SIG-M5 treated with dmso at 0.1 percent for 504 hours (cell line): ENCODE results near the gene MPLKIP.
A peak's percentile ranks its signal among the peaks of the same experiment; 100 is the strongest.
"Not testable (repeated sequence)": the region's sequence is repeated elsewhere in the genome, so short reads cannot be mapped to it uniquely, and the experiment has no call there.

Source experiments
- DNase-seq: peaks from one replicate; lab custom pipeline; 2025; ENCODE audit not compliant: unreplicated experiment; lab: John Stamatoyannopoulos, UW

MPLKIP gene

DNA sequence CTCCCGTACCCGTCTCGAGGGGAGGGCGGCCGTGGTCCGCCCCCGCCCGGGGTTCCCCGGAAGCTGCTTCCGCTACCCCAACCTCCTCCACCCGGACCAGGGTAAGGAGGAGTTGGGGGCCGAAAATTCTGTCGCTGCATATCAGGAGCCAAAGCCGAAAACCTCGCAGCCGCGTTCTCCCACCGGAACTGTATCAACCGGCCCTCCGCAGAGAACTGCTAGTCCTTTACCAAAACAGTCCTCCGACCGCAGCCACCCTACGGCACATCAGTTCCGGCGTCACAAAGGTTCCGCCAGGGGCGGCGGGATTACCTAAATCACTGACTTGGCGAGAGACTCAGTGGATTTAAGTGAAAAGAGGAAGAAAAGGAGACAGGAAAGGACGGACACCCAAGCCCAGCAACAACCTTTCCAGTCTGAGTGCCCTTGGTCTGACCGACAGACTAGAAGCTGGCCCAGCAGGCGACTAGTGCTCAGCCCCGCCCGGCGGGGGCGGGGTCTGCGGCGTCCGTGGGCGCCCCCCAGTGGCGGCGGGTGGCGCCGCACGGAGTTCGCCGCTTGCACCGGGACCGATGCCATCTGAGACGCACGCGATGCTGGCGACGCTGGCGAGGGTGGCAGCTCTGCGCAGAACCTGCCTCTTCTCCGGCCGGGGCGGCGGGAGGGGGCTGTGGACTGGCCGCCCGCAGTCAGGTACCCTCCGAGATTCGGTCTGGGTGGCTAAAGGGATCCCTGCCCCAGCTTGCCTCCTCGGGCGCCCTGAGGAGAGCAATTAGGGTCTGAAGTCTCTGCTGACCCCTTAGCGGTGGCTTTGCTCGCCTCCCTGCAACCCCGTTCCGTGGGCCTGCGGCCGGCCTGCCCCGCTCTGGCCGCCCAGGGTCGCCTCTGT lies at the start of gene MPLKIP, which contains the start of gene SUGCT:
Gene MPLKIP, minus strand, starts transcription at position 195 of the 889 bp plus-strand sequence. Its CDS starts 55 bp downstream, at position 140.
Gene SUGCT, plus strand, starts transcription at position 578 of the 889 bp plus-strand sequence.
- peak; percentile 88 for DNase-seq

DNA sequence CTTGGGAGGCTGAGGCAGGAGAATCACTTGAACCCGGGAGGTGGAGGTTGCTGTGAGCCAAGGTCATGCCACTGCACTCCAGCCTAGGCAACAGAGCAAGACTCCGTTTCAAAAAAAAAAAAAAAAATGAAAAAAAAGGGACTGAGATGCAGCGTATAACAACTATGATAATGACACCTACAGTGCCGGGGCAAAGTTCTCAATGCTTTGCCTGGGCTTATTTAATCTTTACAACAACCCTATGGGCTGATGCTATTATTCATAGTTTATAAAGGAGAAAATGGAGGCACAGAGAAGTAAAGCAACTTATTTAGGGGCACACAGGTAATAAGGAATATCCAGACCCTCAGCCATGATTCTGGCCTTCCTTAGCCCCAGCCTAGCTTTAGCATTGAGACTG lies 48.0 kb upstream of the MPLKIP start:
- no peak for DNase-seq

DNA sequence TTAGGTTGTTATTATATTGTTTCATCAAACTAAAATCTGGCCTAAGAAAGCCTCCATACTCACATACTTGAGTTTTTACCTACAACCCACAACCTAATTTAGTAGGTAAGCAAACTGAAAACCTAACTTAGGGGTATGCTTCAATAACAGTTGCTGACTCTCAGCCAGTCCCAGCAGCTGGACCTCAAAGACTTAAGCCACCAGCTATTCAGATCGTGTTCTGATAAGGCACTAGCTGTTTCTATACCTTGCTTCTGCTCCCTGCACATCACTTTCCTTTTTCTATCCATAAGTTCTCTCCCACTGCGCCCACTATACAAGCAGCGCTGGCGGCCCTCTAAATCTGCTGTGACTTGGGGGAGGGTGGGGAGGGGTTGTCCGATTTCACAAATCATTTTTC lies 42.6 kb upstream of the MPLKIP start:
- no peak for DNase-seq

DNA sequence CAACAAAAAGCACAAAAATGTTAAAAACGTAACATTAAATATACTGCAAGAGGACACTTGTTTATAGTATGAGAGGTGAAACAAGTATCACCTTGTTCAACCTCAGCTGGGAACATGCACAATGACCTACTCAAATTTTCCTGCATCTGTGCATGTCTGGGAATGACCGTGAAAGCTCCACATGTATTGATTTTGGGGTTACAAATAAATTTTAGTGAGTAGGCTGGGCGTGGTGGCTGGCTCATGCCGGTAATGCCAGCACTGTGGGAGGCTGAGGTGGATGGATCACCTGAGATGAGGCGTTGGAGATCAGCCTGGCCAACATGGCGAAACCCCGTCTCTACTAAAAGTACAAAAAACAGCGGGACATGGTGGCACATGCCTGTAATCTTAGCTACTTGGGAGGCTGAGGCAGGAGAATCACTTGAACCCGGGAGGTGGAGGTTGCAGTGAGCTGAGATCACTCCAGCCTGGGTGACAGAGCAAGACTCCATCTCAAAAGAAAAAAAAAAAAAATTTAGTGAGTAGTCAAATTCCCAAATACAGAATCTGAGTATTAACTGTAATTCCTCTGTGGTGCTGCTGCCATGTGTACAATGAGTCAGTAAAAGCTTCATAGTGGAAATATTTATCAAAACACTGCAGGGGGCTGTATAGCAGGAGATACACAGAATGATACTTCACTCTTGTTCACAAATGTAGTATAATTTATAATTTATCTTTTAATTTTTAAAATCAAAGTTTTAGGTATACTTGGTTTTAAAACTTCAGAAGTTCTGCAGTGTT lies 41.5 kb upstream of the MPLKIP start:
- no peak for DNase-seq

DNA sequence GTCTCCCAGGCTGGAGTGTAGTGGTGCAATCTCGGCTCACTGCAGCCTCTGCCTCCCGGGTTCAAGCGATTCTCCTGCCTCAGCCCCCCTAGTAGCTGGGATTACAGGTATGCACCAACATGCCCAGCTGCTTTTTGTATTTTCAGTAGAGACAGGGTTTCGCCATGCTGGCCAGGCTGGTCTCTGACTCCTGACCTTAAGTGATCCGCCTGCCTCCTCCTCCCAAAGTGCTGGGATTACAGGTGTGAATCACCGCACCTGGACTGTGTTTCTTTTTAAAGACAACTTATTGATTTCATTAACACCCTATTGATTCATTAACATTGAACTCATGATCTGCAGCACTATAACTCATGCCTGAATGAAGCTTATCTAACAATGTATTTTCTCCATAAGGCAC lies 40.8 kb upstream of the MPLKIP start:
- DNase-seq, result not testable (repeated sequence)

DNA sequence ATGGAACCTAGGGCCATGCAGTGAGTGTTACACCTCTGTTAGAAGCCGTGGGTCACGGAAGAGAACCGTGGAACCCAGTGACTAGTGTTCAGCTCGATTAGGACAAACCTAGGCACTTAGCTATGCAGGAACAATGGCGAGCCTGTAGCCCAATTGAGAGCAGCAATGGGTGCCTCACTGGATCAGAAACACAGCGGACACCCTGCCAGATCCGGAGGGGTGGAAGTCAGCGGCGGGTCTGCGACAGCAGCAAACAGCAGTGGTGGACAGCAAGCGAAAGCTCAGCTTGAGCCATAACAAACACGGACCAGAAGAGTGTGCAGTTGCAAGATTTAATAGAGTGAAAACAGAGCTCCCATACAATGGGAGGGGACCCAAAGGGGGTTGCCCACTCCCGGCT lies 38.7 kb upstream of the MPLKIP start:
- DNase-seq, result not testable (repeated sequence)

DNA sequence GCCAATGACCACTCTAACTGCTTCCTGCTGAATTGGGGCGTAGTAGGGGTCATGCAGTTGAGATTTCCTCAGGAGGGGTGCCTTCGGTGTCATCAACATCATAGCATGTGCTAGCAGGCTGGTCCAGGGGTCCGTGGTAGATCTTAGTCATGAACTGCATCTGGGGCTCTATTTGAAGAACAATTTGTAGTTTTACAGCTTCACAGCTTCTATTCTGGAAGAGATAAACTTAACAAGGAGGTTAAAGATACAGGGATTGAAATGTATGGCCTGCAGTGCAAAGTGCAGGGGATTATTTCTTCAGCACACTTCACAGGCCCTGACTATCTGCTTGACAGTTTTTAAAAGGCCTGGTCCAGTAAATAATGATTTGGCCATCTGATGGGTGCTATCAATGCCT lies 33.8 kb upstream of the MPLKIP start:
- DNase-seq, result not testable (repeated sequence)

DNA sequence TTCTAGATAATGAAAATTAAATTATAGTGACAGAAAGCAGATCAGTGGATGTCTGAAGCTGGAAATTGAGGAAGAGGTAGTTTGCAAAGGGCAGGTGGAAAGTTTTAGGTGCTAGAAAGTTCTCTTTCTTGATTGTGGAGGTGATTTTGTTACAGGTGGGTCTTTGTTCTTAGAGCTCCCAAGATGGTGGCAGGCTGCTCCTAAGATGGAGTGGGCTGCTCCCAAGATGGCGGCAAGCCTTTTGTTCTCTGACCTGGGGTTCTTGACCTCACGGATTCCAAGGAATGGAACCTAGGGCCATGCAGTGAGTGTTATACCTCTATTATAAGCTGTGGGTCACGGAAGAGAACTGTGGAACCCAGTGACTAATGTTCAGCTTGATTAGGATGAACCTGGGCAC lies 32.9 kb upstream of the MPLKIP start:
- DNase-seq, result no peak

DNA sequence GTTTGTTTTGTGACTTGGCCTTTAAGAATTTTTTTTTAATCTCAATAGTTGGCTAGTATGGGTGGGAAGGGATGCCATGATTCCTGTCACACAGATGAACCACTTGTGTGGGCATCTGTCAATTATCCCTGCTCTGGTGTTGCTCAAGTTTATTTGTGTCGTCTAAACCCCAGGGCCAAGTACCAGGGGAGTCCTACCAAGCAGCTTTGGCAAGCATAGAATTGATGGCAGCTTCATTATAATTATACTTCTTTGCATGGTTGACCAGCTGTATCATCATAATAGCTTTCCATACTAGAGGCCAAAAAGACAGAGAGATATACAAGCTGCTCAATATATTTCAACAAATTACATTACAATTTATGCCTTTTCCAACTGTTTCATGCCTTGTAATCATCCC lies 30.8 kb upstream of the MPLKIP start:
- DNase-seq, result no peak

DNA sequence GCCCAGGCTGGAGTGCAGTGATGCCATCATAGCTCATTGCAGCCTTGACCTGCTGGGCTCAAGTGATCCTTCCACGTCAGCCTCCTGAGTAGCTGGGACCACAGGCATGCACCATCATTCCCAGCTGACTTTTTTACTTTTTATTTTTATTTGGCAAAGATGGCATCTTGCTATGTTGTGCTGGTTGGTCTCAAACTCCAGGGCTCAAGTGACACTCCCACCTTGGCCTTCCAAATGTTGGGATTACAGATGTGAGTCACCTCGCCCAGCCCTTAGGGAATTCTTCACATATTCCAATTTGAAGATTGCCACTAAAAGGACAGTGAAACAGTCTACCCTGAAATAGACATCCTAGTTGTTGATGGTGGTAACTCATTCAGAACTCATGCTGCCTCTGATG lies 28.1 kb upstream of the MPLKIP start:
- no peak for DNase-seq

DNA sequence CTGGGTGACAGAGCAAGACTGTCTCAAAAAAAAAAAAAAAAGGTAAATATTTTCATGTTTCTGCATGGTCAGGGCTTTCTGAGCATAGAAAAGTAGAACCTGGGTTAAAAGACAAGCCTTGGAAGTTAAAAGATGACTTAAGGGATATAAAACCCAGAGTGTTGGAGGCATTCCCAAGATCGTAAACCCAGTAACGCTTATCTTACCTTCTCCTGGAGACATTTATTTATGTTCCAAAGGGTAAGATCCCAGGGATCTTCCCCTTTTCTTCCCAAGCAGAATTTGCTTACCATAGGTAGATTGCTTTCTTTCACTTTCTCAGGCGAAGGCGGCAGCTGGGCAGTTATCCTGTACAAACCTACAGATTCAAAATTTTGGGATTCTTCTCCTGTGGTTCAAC lies 22.6 kb upstream of the MPLKIP start:
- DNase-seq, result no peak

DNA sequence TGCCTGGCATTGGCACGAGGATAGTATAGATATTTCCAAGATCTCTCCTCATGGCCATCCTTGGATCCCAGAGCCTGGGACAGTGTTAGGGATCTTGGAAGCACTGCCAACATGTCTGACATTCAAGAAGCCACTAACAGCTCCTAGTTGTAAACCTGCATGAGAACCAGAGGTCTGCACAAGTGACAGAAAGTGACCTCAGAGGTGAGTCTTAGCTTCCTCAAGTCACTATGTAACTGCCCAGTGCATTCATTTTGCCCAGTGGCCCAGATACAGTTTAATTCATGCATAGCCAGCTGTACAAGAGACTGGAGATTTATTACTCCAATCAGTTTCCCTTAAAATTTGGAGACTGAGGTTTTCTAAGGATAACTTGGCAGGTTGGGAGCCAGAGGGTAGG lies 17.1 kb upstream of the MPLKIP start:
- DNase-seq, result no peak

DNA sequence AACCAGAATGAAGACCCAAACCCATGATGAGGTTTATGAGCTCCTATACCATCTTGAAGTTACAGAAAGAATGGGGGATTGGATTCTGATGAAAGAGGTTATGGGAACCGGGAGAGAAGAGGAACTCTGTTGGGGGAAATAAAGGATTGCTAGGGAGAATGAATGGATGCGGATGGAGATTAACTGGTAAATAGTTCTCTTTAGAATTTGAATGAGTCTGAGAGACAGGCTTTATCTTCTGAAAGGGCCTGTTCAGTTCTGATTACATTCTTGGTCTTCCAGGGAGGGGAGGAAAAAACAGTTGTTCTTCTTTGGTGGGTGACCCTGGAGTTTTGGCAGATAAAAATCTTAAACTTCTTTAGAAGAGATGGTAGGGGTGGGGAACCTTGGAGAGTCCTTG lies 14.2 kb upstream of the MPLKIP start:
- DNase-seq, result no peak

DNA sequence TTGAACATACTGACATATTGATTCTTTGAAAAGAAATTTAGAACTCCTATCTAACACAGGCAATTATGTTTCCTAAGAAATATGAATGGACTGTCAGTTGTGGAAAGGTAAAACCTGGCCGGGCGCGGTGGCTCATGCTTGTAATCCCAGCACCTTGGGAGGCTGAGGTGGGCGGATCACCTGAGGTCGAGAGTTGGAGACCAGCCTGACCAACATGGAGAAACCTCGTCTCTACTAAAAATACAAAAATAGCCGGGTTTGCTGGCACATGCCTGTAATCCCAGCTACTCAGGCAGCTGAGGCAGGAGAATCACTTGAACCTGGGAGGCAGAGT lies 13.8 kb upstream of the MPLKIP start:
- not testable (repeated sequence) for DNase-seq

DNA sequence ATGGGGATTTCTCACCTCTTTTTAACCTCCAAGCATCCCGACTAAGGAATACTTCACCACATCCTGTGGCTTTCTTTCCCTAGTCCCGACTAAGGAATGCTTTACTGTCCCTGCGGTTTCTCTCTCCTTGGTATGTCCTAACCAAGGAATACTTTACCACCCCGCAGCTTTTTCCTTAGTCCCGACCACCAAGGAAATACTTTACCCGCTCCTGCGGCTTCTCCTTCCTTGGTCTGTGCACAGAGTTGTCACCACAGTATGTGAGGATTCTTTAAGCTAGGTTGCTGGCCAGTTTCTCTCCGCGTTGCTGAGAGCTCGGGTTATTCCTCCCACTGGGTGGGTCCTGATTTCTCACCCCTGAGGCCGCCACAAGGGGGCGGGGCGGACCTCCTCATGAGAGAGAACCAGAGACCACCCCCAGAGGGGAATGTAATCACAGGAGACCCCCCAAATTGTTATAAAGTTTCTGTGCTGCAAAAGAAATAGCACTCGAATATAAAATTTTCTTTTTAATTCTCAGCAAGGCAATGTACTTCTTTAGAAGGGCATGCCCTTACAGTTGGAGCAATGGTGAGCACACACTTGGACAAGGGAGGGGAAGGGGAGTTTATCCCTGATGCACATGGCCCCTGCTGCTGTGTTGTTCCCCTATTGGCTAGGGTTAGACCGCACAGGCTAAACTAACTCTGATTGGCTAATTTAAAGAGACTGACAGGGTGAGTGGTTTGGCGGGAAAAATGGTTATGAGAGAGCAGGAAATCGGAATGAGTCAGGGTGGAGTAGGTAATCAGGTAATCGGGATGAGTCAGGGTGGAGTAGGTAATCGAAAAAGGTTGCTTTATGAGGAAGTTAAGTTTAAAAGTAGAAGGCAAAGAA lies 13.2 kb upstream of the MPLKIP start:
- no peak for DNase-seq

DNA sequence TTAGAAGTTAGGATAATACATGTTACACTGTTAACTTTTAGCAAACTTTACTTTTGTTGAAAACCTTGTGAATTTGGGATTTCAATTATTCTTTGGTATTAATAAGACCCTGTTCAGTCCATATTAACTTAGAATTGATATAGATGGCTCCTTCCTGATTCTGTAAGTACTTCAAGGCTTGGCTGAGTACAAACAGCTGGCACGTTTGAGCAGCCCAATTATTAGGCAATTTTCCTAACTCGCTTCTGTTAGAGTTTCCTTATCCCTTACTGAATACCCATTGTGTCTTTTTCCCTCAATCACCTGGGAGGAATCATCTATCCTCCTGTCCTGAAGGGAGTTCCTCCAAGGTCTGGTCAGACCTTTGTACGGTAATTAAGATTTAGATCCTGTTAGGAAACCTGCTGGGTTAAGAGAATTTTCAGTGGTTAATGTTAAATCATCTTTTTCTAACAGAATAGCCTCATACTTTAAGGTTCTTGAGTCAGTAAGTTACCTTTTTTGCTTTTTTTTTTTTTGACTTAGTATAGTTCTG lies 11.2 kb upstream of the MPLKIP start:
- DNase-seq, result not testable (repeated sequence)

DNA sequence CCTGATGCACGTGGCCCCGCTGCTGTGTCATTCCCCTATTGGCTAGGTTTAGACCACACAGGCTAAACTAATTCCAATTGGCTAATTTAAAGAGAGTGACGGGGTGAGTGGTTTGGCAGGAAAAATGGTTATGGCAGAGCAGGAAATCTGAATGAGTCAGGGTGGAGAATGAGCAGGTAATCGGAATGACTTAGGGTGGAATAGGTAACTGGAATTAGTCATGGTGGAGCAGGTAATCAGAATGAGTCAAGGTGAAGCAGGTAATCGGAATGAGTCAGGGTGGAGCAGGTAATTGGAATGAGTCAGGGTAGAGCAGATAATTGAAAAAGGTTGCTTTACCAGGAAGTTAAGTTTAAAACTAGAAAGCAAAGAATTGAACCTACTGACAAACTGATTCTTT lies 7.5 kb upstream of the MPLKIP start:
- not testable (repeated sequence) for DNase-seq

DNA sequence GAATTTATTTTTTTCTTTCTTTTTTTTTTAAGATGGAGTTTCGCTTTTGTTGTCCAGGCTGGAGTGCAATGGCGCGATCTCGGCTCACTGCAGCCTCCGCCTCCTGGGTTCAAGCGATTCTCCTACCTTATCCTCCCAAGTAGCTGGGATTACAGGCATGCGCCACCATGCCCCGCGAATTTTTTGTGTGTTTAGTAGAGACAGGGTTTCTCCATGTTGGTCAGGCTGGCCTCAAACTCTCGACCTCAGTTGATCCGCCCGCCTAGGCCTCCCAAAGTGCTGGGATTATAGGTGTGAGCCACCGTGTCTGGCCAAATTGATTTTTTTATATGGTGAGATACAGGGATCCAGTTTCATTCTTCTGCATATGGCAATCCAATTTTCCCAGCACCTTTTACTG lies 5.5 kb upstream of the MPLKIP start:
- not testable (repeated sequence) for DNase-seq

DNA sequence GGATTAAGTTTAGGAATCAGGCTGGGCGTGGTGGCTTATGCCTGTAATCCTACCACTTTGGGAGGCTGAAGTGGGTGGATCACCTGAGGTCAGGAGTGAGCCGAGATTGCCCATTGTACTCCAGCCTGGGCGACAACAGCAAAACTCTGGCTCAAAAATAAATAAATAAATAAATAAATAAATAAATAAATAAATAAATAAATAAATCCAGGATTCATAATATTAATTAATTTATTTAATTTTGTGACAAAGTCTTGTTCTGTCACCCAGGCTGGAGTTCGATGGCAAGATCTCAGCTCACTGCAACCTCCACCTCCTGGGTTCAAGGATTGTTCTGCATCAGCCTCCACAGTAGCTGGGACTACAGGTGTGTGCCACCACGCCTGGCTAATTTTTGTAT lies 4.6 kb upstream of the MPLKIP start:
- no peak for DNase-seq

DNA sequence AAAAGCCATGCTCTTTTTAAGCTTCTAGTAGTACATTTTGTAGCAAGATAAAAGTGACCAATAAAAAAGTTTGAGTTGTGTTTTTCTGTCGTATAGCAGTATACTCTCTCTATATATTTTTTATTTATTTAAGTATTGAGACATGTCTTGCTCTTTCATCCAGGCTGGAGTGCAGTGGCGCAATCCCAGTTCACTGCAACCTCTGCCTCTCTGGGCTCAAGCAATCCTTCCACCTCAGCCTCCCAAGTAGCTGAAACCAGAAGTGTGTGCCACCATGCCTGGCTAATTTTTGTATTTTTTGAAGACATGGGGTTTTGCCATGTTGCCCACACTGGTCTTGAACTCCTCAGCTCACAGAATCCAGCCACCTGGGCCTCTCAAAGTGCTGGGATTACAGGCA lies 3.1 kb upstream of the MPLKIP start:
- no peak for DNase-seq

DNA sequence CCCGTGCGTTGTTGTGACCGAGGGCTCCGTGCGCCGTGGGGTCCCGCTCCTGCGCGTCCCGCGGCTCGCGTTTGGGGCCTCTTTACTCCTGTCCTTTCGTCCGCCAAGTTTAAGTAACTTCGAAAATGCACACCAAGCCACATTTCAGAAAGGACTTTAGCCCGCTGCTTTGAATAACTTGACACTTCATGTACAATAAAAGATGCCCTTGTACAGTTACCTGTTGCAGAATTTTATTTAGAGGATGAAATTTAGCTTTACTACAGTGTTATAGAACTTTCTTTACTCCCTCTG lies 842 bp upstream of the MPLKIP start:
- no peak for DNase-seq
